MM.1S (cell line): ENCODE data around the gene FPR1.
"Not testable (repeated sequence)": the region's sequence is repeated elsewhere in the genome, so short reads cannot be mapped to it uniquely, and the experiment has no call there.

Experiments used
- DNase-seq: peaks from one replicate; pipeline ENCODE4 v3.0.0-alpha.2; 2015
- H2AFZ ChIP-seq: fragments of 300-600 bp; sonication (generic); 2 replicates; pipeline ENCODE4 v1.6.0; 2016; ENCODE audit warnings: antibody characterized with exemption, low read length
- H3F3A ChIP-seq: fragments of 300-600 bp; sonication (generic); 2 replicates; pipeline ENCODE4 v1.6.1; 2016; ENCODE audit warnings: mild to moderate bottlenecking, antibody characterized with exemption, low read length, moderate library complexity, mixed read lengths; ENCODE audit not compliant: insufficient read depth
- H3K27ac ChIP-seq: fragments of 300-600 bp; sonication (generic); 2 replicates; pipeline ENCODE4 v1.5.1; 2016; ENCODE audit warnings: mild to moderate bottlenecking, low read length
- H3K27me3 ChIP-seq: fragments of 300-600 bp; sonication (generic); replicated peaks from 2 replicates; pipeline ENCODE4 v1.6.0; 2016; ENCODE audit warnings: low read length; ENCODE audit not compliant: insufficient read depth
- H3K36me3 ChIP-seq: fragments of 300-600 bp; sonication (generic); replicated peaks from 2 replicates; pipeline ENCODE4 v1.6.1; 2016; ENCODE audit warnings: mild to moderate bottlenecking, low read length, mixed read lengths; ENCODE audit not compliant: insufficient read depth
- H3K4me1 ChIP-seq: fragments of 300-600 bp; sonication (generic); 2 replicates; pipeline ENCODE4 v1.6.1; 2016; ENCODE audit warnings: low read length, mixed read lengths
- H3K4me2 ChIP-seq: fragments of 300-600 bp; sonication (generic); 2 replicates; pipeline ENCODE4 v1.6.0; 2016; ENCODE audit warnings: low read depth, low read length
- H3K4me3 ChIP-seq: fragments of 300-600 bp; sonication (generic); 2 replicates; pipeline ENCODE4 v1.5.1; 2016; ENCODE audit warnings: low read length, mixed read lengths
- H3K79me2 ChIP-seq: fragments of 300-600 bp; sonication (generic); 2 replicates; pipeline ENCODE4 v1.6.1; 2016; ENCODE audit warnings: mixed run types, low read length, mixed read lengths
- H3K9ac ChIP-seq: fragments of 300-600 bp; sonication (generic); 2 replicates; pipeline ENCODE4 v1.6.1; 2016; ENCODE audit warnings: low read length, mixed read lengths
- H3K9me2 ChIP-seq: fragments of 300-600 bp; sonication (generic); replicated peaks from 2 replicates; pipeline ENCODE4 v1.6.1; 2016; ENCODE audit warnings: mild to moderate bottlenecking, low read length, mixed read lengths; ENCODE audit not compliant: insufficient read depth
- H3K9me3 ChIP-seq: fragments of 300-600 bp; sonication (generic); replicated peaks from 2 replicates; pipeline ENCODE4 v1.6.1; 2016; ENCODE audit warnings: mild to moderate bottlenecking, low read length, mixed read lengths; ENCODE audit not compliant: insufficient read depth
- H4K20me1 ChIP-seq: fragments of 300-600 bp; sonication (generic); 2 replicates; pipeline ENCODE4 v1.6.1; 2016; ENCODE audit warnings: mild to moderate bottlenecking, low read length, moderate library complexity, mixed read lengths; ENCODE audit not compliant: insufficient read depth
- EZH2 ChIP-seq: fragments of 300-600 bp; sonication (generic); optimal IDR thresholded peaks from 2 replicates; pipeline ENCODE3; 2017; ENCODE audit warnings: low read depth, mild to moderate bottlenecking, antibody characterized with exemption, low read length, mixed read lengths
- EZH2phosphoT487 ChIP-seq: fragments of 300-600 bp; sonication (generic); IDR thresholded peaks from 2 replicates; pipeline ENCODE4 v1.6.1; 2018; ENCODE audit warnings: antibody characterized with exemption, low read length
- TF ChIP-seq, protein P1 (sequence below): fragments of 300-600 bp; sonication (generic); IDR thresholded peaks from 2 replicates; pipeline ENCODE4 v1.5.1; 2016; ENCODE audit warnings: antibody characterized with exemption, low read length, mixed read lengths

Gene FPR1

DNA sequence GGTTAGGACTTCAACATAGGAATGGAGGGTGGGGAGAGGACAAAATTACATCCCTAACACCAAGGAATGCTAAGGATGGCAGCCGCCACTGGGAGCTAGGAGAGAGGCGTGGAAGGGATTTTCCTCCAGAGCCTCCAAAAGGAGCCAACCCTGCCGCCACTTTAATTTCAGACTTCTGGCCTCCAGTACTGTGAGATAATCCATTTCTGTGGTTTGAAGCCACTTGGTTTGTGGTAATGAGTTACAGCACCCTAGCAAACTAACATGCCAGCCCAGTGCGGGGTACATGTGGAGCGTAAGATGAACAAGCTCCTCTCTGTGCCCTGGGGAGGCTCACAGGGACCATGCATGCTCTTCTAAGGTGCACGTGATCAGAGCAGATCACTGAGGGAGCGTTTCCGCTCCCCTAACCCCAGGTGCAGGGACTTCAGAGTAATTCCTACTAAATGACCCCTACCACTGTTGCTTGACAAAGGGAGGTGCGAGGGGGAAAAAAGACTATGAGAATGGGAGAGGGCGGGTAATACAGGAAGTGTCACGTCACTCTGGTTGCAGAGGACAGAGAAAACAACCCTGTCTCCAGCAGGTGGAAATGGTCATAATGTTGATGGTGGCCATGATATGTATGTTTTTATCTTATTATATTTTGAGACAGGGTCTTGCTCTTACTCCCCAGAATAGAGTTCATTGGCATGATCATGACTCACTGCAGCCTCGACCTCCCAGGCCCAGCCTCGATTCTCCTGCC, 12.0 kb downstream of the FPR1 start:
- Histone ChIP-seq H3F3A (no peaks in the 10 kb centered on the region), H3K4me3 (no peak overlapping the region), H3K36me3 (no peaks in the 10 kb centered on the region), H4K20me1 (no peaks in the 10 kb centered on the region), H3K9me2 (no peaks in the 10 kb centered on the region), H3K4me2 (no peak overlapping the region), H2AFZ (no peak overlapping the region), H3K27ac (no peak overlapping the region), H3K4me1 (no peaks in the 10 kb centered on the region), H3K9ac (no peak overlapping the region), H3K9me3 (no peaks in the 10 kb centered on the region), H3K27me3 (no peaks in the 10 kb centered on the region), H3K79me2 (no peaks in the 10 kb centered on the region)
- TF ChIP-seq, protein P1, sequence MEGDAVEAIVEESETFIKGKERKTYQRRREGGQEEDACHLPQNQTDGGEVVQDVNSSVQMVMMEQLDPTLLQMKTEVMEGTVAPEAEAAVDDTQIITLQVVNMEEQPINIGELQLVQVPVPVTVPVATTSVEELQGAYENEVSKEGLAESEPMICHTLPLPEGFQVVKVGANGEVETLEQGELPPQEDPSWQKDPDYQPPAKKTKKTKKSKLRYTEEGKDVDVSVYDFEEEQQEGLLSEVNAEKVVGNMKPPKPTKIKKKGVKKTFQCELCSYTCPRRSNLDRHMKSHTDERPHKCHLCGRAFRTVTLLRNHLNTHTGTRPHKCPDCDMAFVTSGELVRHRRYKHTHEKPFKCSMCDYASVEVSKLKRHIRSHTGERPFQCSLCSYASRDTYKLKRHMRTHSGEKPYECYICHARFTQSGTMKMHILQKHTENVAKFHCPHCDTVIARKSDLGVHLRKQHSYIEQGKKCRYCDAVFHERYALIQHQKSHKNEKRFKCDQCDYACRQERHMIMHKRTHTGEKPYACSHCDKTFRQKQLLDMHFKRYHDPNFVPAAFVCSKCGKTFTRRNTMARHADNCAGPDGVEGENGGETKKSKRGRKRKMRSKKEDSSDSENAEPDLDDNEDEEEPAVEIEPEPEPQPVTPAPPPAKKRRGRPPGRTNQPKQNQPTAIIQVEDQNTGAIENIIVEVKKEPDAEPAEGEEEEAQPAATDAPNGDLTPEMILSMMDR, result no peak
- TF ChIP-seq EZH2 (no peak), EZH2phosphoT487 (no peak)
- no peak for DNase-seq

DNA sequence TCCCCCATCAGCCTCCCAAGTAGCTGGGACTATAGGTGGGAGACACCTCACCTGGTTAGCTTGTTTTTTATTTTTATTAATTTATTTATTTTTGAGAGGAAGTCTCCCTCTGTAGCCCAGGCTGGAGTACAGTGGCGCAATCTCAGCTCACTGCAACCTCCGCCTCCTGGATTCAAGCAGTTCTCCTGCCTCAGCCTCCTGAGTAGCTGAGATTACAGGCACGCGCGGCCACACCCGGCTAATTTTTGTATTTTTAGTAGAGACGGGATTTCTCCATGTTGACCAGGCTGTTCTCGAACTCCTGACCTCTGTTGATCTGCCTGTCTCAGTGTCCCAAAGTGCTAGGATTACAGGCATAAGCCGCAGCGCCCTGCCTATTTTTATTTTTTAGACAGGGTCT, 13.2 kb downstream of the FPR1 start:
- H3K9me3 ChIP-seq, H3K4me2 ChIP-seq, H3K79me2 ChIP-seq, H3K36me3 ChIP-seq, H3K27me3 ChIP-seq, H2AFZ ChIP-seq, DNase-seq, H3K27ac ChIP-seq, H3K4me3 ChIP-seq, H3K9me2 ChIP-seq, H3K4me1 ChIP-seq, H3F3A ChIP-seq, H3K9ac ChIP-seq, H4K20me1 ChIP-seq: not testable (repeated sequence)

DNA sequence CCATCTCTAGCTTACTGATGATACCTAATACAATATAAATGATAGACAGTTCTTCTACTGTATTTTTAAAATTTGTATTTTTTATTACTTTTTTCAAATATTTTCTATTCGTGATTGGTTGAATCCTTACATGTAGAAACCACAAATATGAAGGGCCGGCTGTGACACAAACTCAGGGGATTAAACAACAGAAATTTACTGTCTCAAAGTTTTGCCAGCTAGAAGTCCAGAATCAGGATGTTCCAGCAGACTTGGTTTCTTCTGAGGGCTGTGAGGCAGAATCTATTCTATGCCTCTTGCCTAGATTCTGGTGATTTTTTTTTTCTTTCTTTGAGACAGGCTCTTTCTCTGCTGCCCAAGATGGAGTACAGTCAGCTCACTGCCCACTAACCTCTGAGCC, 13.8 kb downstream of the FPR1 start:
- Histone ChIP-seq H3K36me3 (no peaks in the 10 kb centered on the region), H3K4me1 (no peaks in the 10 kb centered on the region), H3K27ac (no peak overlapping the region), H3K79me2 (no peaks in the 10 kb centered on the region), H3K9ac (no peak overlapping the region), H3K9me2 (no peaks in the 10 kb centered on the region), H3K27me3 (no peaks in the 10 kb centered on the region), H3F3A (no peaks in the 10 kb centered on the region), H3K4me3 (no peak overlapping the region), H4K20me1 (no peaks in the 10 kb centered on the region), H2AFZ (no peak overlapping the region), H3K4me2 (no peak overlapping the region), H3K9me3 (no peaks in the 10 kb centered on the region)
- no peak for TF ChIP-seq EZH2
- TF ChIP-seq EZH2phosphoT487, result no peak
- TF ChIP-seq, protein P1, result no peak
- no peak for DNase-seq

DNA sequence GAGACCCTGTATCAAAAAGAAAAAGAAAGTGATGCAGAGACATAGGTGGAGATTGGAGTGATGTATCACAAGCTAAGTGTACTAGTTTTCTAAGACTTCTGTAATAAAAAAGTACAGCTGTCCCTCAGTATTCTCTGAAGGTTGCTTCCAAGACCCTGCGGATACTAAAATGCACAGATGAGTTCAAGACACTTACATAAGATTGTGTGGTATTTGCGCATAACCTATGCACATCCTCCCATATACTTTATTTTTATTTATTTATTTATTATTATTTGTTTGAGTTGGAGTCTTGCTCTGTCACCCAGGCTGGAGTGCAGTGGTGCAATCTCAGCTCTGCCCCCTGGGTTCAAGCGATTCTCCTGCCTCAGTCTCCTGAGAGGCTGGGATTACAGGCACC, 14.3 kb downstream of the FPR1 start:
- H3K9me3 ChIP-seq, result no peaks in the 10 kb centered on the region
- no peak overlapping the region for H3K27ac ChIP-seq
- H3K79me2 ChIP-seq, result no peaks in the 10 kb centered on the region
- TF ChIP-seq, protein P1, result no peak
- TF ChIP-seq EZH2 (no peak), EZH2phosphoT487 (no peak)
- no peaks in the 10 kb centered on the region for H4K20me1 ChIP-seq
- no peaks in the 10 kb centered on the region for H3F3A ChIP-seq
- H3K9me2 ChIP-seq, result no peaks in the 10 kb centered on the region
- H3K27me3 ChIP-seq, result no peaks in the 10 kb centered on the region
- no peak overlapping the region for H3K9ac ChIP-seq
- no peak overlapping the region for H2AFZ ChIP-seq
- no peaks in the 10 kb centered on the region for H3K4me1 ChIP-seq
- H3K36me3 ChIP-seq, result no peaks in the 10 kb centered on the region
- no peak overlapping the region for H3K4me3 ChIP-seq
- no peak overlapping the region for H3K4me2 ChIP-seq
- DNase-seq, result no peak
